H9 (cell line): Measurements from ENCODE around the gene DIS3L2. TPM values are rescaled to one million over a fixed set of nuclear protein-coding genes. Genes with fewer than 3 reads are reported as not detected.

ENCODE experiments used
- DNase-seq: peaks from one replicate; pipeline ENCODE4 v3.0.0-alpha.2; 2017
- H2AFZ ChIP-seq: one replicate; pipeline ENCODE4 v1.6.1; 2013; ENCODE audit warnings: mild to moderate bottlenecking, low read length, control low read depth, moderate library complexity
- H2AK5ac ChIP-seq: 2 replicates; pipeline ENCODE4 v1.6.1; 2013; ENCODE audit warnings: low read length, control low read depth, mixed read lengths; ENCODE audit not compliant: insufficient read length
- H2BK120ac ChIP-seq: one replicate; pipeline ENCODE4 v1.6.1; 2013; ENCODE audit warnings: low read depth, mild to moderate bottlenecking, low read length, control low read depth, inconsistent platforms; ENCODE audit not compliant: poor library complexity, severe bottlenecking
- H2BK12ac ChIP-seq: 2 replicates; pipeline ENCODE4 v1.6.1; 2013; ENCODE audit warnings: low read length, control low read depth, mixed read lengths, low read depth; ENCODE audit not compliant: insufficient read length
- H2BK15ac ChIP-seq: 2 replicates; pipeline ENCODE4 v1.6.1; 2013; ENCODE audit warnings: low read depth, low read length, control low read depth
- H2BK20ac ChIP-seq: one replicate; pipeline ENCODE4 v1.6.1; 2013; ENCODE audit warnings: low read depth, mild to moderate bottlenecking, low read length, control low read depth, inconsistent platforms; ENCODE audit not compliant: poor library complexity, severe bottlenecking
- H2BK5ac ChIP-seq: 2 replicates; pipeline ENCODE4 v1.6.1; 2013; ENCODE audit warnings: low read length, control low read depth, mixed read lengths; ENCODE audit not compliant: insufficient read length
- H3K14ac ChIP-seq: 2 replicates; pipeline ENCODE4 v1.6.1; 2013; ENCODE audit warnings: low read length, control low read depth; ENCODE audit not compliant: insufficient read depth
- H3K18ac ChIP-seq: 2 replicates; pipeline ENCODE4 v1.6.1; 2013; ENCODE audit warnings: low read depth, mild to moderate bottlenecking, mixed read lengths, low read length, control low read depth; ENCODE audit not compliant: insufficient read length
- H3K23ac ChIP-seq: 2 replicates; pipeline ENCODE4 v1.6.1; 2013; ENCODE audit warnings: low read length, control low read depth, mixed read lengths, low read depth; ENCODE audit not compliant: insufficient read length
- H3K23me2 ChIP-seq: 2 replicates; pipeline ENCODE4 v1.6.1; 2013; ENCODE audit warnings: low read depth, mild to moderate bottlenecking, mixed read lengths, low read length, control low read depth; ENCODE audit not compliant: insufficient read length, poor library complexity, severe bottlenecking
- H3K27ac ChIP-seq: 2 replicates; pipeline ENCODE4 v1.5.1; 2013; ENCODE audit warnings: low read length, control low read depth, mixed read lengths, low read depth; ENCODE audit not compliant: insufficient read length
- H3K27me3 ChIP-seq: 2 replicates; pipeline ENCODE4 v1.6.1; 2013; ENCODE audit warnings: low read length, control low read depth, inconsistent platforms; ENCODE audit not compliant: insufficient read depth
- H3K4ac ChIP-seq: 2 replicates; pipeline ENCODE4 v1.6.1; 2013; ENCODE audit warnings: low read depth, mild to moderate bottlenecking, control low read depth, inconsistent platforms, low read length, moderate library complexity
- H3K4me1 ChIP-seq: 2 replicates; pipeline ENCODE4 v1.6.1; 2013; ENCODE audit warnings: low read length, control low read depth, inconsistent platforms; ENCODE audit not compliant: insufficient read depth
- H3K4me2 ChIP-seq: 2 replicates; pipeline ENCODE4 v1.6.1; 2013; ENCODE audit warnings: low read length, control low read depth, mixed read lengths; ENCODE audit not compliant: insufficient read length, insufficient read depth
- H3K56ac ChIP-seq: 2 replicates; pipeline ENCODE4 v1.6.1; 2013; ENCODE audit warnings: low read depth, mild to moderate bottlenecking, mixed read lengths, low read length, control low read depth; ENCODE audit not compliant: insufficient read length
- H3K79me1 ChIP-seq: 2 replicates; pipeline ENCODE4 v1.6.1; 2013; ENCODE audit warnings: low read depth, mild to moderate bottlenecking, moderate library complexity, low read length, control low read depth, inconsistent platforms; ENCODE audit not compliant: insufficient read depth, poor library complexity, severe bottlenecking
- H3K79me2 ChIP-seq: 2 replicates; pipeline ENCODE4 v1.6.1; 2013; ENCODE audit warnings: low read length, control low read depth, inconsistent platforms; ENCODE audit not compliant: insufficient read depth
- H3K9ac ChIP-seq: 2 replicates; pipeline ENCODE4 v1.6.1; 2013; ENCODE audit warnings: low read length, control low read depth, mixed read lengths; ENCODE audit not compliant: insufficient read length; ENCODE audit errors: extremely low read depth
- H3K9me3 ChIP-seq: one replicate; pipeline ENCODE4 v1.6.1; 2013; ENCODE audit warnings: low read depth, low read length, inconsistent platforms; ENCODE audit not compliant: control insufficient read depth
- H3T11ph ChIP-seq: one replicate; pipeline ENCODE4 v1.6.1; 2013; ENCODE audit warnings: mild to moderate bottlenecking, low read length, control low read depth, inconsistent platforms
- H4K20me1 ChIP-seq: one replicate; pipeline ENCODE4 v1.6.1; 2013; ENCODE audit not compliant: control insufficient read depth, insufficient read length, insufficient read depth
- H4K5ac ChIP-seq: 2 replicates; pipeline ENCODE4 v1.6.1; 2013; ENCODE audit warnings: low read depth, mild to moderate bottlenecking, mixed read lengths, low read length, control low read depth; ENCODE audit not compliant: insufficient read length
- H4K8ac ChIP-seq: replicated peaks from 2 replicates; pipeline ENCODE4 v1.6.1; 2013; ENCODE audit warnings: low read length, control low read depth, mixed read lengths, low read depth; ENCODE audit not compliant: insufficient read length
- H4K91ac ChIP-seq: 2 replicates; pipeline ENCODE4 v1.6.1; 2013; ENCODE audit warnings: low read depth, mild to moderate bottlenecking, moderate library complexity, mixed read lengths, low read length, control low read depth; ENCODE audit not compliant: insufficient read length
- H3K27ac Mint-ChIP-seq, 3 experiments: 2 replicates in 2 of 3; 3 replicates in 1 of 3; pipeline ENCODE4 v1.8.0; 2020 to 2021; ENCODE audit warnings: mixed read lengths in 3 of 3, mild to moderate bottlenecking in 1 of 3, moderate library complexity in 1 of 3
- H3K27me3 Mint-ChIP-seq: 2 replicates; pipeline ENCODE4 v1.8.0; 2021; ENCODE audit warnings: low read depth, mild to moderate bottlenecking, moderate library complexity, mixed read lengths
- H3K36me3 Mint-ChIP-seq, 3 experiments: 2 replicates in 2 of 3; 3 replicates in 1 of 3; pipeline ENCODE4 v1.8.0; 2020 to 2021; ENCODE audit warnings: low read depth in 3 of 3, mixed read lengths in 3 of 3; ENCODE audit not compliant: insufficient read depth in 1 of 3
- H3K4me1 Mint-ChIP-seq, 2 experiments: 2 replicates each; pipeline ENCODE4 v1.8.0; 2020; ENCODE audit warnings: mixed read lengths in 2 of 2
- H3K4me3 Mint-ChIP-seq, 2 experiments: 2 replicates in 1 of 2; 3 replicates in 1 of 2; pipeline ENCODE4 v1.8.0; 2020 to 2021; ENCODE audit warnings: mild to moderate bottlenecking in 2 of 2, mixed read lengths in 2 of 2, moderate library complexity in 1 of 2
- H3K9me3 Mint-ChIP-seq, 2 experiments: 2 replicates in 1 of 2; 3 replicates in 1 of 2; pipeline ENCODE4 v1.8.0; 2020; ENCODE audit warnings: mild to moderate bottlenecking in 2 of 2, mixed read lengths in 2 of 2, moderate library complexity in 1 of 2
- WGBS: extraction: QIAGEN DNeasy Blood & Tissue Kit; methylation state at CpG from one replicate; pipeline ENCODE4 v1.1.7; 2013; ENCODE audit warnings: missing lambda C conversion rate, low lambda C conversion rate, mixed read lengths; ENCODE audit not compliant: insufficient read length; ENCODE audit errors: extremely low coverage; 5-methylcytosine and 5-hydroxymethylcytosine counted together
- total RNA-seq: library from RNA; stranded (reverse); gene quantifications from 2 replicates; pipeline ENCODE4 v1.2.1, GENCODE V29; 2021
- TF ChIP-seq, protein P1 (sequence below): fragments of 200-600 bp; sonication (generic); conservative IDR thresholded peaks from 3 replicates; pipeline ENCODE4 v1.8.0; 2021; ENCODE audit warnings: antibody characterized with exemption, mild to moderate bottlenecking

Gene DIS3L2
- total RNA-seq, 1 experiment from 2014 or later, result 28.1 TPM

GRCh38 chr2:232214053-232214452, 252.5 kb downstream of the DIS3L2 start:
- H4K91ac ChIP-seq, result no peak overlapping the region
- no peak overlapping the region for H3K4me3 Mint-ChIP-seq
- H3K23ac ChIP-seq, result no peak overlapping the region
- no peaks in the 10 kb centered on the region for H3K79me1 ChIP-seq
- no CpG with 5 or more reads among the region's 5 CpGs for WGBS
- no peak overlapping the region for H2BK15ac ChIP-seq
- no peak overlapping the region for H2BK120ac ChIP-seq
- H2BK20ac ChIP-seq, result no peak overlapping the region
- no peaks in the 10 kb centered on the region for H3K27me3 Mint-ChIP-seq
- no peaks in the 10 kb centered on the region for H3K23me2 ChIP-seq
- no peak overlapping the region for H3K9ac ChIP-seq
- H3K27me3 ChIP-seq, result no peaks in the 10 kb centered on the region
- H3K27ac Mint-ChIP-seq, result no peak overlapping the region
- TF ChIP-seq, protein P1, sequence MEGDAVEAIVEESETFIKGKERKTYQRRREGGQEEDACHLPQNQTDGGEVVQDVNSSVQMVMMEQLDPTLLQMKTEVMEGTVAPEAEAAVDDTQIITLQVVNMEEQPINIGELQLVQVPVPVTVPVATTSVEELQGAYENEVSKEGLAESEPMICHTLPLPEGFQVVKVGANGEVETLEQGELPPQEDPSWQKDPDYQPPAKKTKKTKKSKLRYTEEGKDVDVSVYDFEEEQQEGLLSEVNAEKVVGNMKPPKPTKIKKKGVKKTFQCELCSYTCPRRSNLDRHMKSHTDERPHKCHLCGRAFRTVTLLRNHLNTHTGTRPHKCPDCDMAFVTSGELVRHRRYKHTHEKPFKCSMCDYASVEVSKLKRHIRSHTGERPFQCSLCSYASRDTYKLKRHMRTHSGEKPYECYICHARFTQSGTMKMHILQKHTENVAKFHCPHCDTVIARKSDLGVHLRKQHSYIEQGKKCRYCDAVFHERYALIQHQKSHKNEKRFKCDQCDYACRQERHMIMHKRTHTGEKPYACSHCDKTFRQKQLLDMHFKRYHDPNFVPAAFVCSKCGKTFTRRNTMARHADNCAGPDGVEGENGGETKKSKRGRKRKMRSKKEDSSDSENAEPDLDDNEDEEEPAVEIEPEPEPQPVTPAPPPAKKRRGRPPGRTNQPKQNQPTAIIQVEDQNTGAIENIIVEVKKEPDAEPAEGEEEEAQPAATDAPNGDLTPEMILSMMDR, result no peak
- no peaks in the 10 kb centered on the region for H3K79me2 ChIP-seq
- H3K4me1 Mint-ChIP-seq, result peaks cover 2 to 6% of the 10 kb centered on the region in 2 experiments; a peak in 3 of 4 replicates
- no peaks in the 10 kb centered on the region for H4K20me1 ChIP-seq
- H3K14ac ChIP-seq, result no peak overlapping the region
- no peak overlapping the region for H3K4me2 ChIP-seq
- H3K56ac ChIP-seq, result no peak overlapping the region
- no peak for DNase-seq
- no peak overlapping the region for H4K8ac ChIP-seq
- no peaks in the 10 kb centered on the region for H3K9me3 Mint-ChIP-seq
- no peak overlapping the region for H2AK5ac ChIP-seq
- H3K18ac ChIP-seq, result no peak overlapping the region
- H3K4me1 ChIP-seq, result no peaks in the 10 kb centered on the region
- no peak overlapping the region for H2BK12ac ChIP-seq
- no peak overlapping the region for H3K4ac ChIP-seq
- peaks cover 0 to 7% (median 0%) of the 10 kb centered on the region in 3 experiments; a peak in 2 of 7 replicates for H3K36me3 Mint-ChIP-seq
- no peak overlapping the region for H3T11ph ChIP-seq
- no peak overlapping the region for H4K5ac ChIP-seq
- H3K9me3 ChIP-seq, result no peaks in the 10 kb centered on the region
- no peak overlapping the region for H2AFZ ChIP-seq
- no peak overlapping the region for H3K27ac ChIP-seq
- H2BK5ac ChIP-seq, result no peak overlapping the region
